ENCODE data around the gene GINS3.

Gene GINS3

GRCh38 chr16:58421529-58421928 lies 29.3 kb downstream of the GINS3 start:
- no peak for DNase-seq (ENCODE audit: extremely low read depth in 1 of 2, low read depth in 1 of 2)

- no peak for DNase-seq (ENCODE audit: extremely low read depth in 1 of 2, low read depth in 1 of 2)
These were observed 30.5 kb downstream of the GINS3 start for GRCh38 chr16:58422809-58423208.

- no peak for DNase-seq (ENCODE audit: extremely low read depth in 1 of 2, low read depth in 1 of 2)
These were observed 33.0 kb downstream of the GINS3 start for GRCh38 chr16:58425245-58425644.

GRCh38 chr16:58425756-58426494 lies 33.7 kb downstream of the GINS3 start:
- peak; percentile 24 to 31 for DNase-seq (ENCODE audit: extremely low read depth in 1 of 2, low read depth in 1 of 2)

- no peak for DNase-seq (ENCODE audit: extremely low read depth in 1 of 2, low read depth in 1 of 2)
These were observed 34.7 kb downstream of the GINS3 start for GRCh38 chr16:58426966-58427365.

- DNase-seq (ENCODE audit: extremely low read depth in 1 of 2, low read depth in 1 of 2), result no peak
These were observed 36.6 kb downstream of the GINS3 start for GRCh38 chr16:58428621-58429542.

- no peak for DNase-seq (ENCODE audit: extremely low read depth in 1 of 2, low read depth in 1 of 2)
These were observed 38.4 kb downstream of the GINS3 start for GRCh38 chr16:58430718-58431117.

GRCh38 chr16:58433569-58433951 lies 41.3 kb downstream of the GINS3 start:
- no peak for DNase-seq (ENCODE audit: extremely low read depth in 1 of 2, low read depth in 1 of 2)

GRCh38 chr16:58435779-58436178 lies 43.5 kb downstream of the GINS3 start:
- DNase-seq (ENCODE audit: extremely low read depth in 1 of 2, low read depth in 1 of 2), result no peak

GRCh38 chr16:58440131-58440530 lies 47.9 kb downstream of the GINS3 start:
- DNase-seq (ENCODE audit: extremely low read depth in 1 of 2, low read depth in 1 of 2), result no peak

- no peak for DNase-seq (ENCODE audit: extremely low read depth in 1 of 2, low read depth in 1 of 2)
These were observed 50.3 kb downstream of the GINS3 start for GRCh38 chr16:58442547-58442946.

GRCh38 chr16:58443783-58444182 lies 51.5 kb downstream of the GINS3 start:
- no peak for DNase-seq (ENCODE audit: extremely low read depth in 1 of 2, low read depth in 1 of 2)

GRCh38 chr16:58444265-58444664 lies 52.0 kb downstream of the GINS3 start:
- DNase-seq (ENCODE audit: extremely low read depth in 1 of 2, low read depth in 1 of 2), result no peak

- no peak for DNase-seq (ENCODE audit: extremely low read depth in 1 of 2, low read depth in 1 of 2)
These were observed 56.6 kb downstream of the GINS3 start for GRCh38 chr16:58448890-58449289.

- DNase-seq (ENCODE audit: extremely low read depth in 1 of 2, low read depth in 1 of 2), result no peak
These were observed 57.0 kb downstream of the GINS3 start for GRCh38 chr16:58449306-58449705.

GRCh38 chr16:58449768-58450167 lies 57.5 kb downstream of the GINS3 start:
- DNase-seq (ENCODE audit: extremely low read depth in 1 of 2, low read depth in 1 of 2), result no peak

GRCh38 chr16:58450590-58450989 lies 58.3 kb downstream of the GINS3 start:
- DNase-seq (ENCODE audit: extremely low read depth in 1 of 2, low read depth in 1 of 2), result no peak

- no peak for DNase-seq (ENCODE audit: extremely low read depth in 1 of 2, low read depth in 1 of 2)
These were observed 59.0 kb downstream of the GINS3 start for GRCh38 chr16:58451265-58451689.

- no peak for DNase-seq (ENCODE audit: extremely low read depth in 1 of 2, low read depth in 1 of 2)
These were observed 59.7 kb downstream of the GINS3 start for GRCh38 chr16:58451945-58452401.

- DNase-seq (ENCODE audit: extremely low read depth in 1 of 2, low read depth in 1 of 2), result no peak
These were observed 60.4 kb downstream of the GINS3 start for GRCh38 chr16:58452640-58453039.

GRCh38 chr16:58454178-58454577 lies 61.9 kb downstream of the GINS3 start:
- DNase-seq (ENCODE audit: extremely low read depth in 1 of 2, low read depth in 1 of 2), result no peak

GRCh38 chr16:58454856-58455255 lies 62.6 kb downstream of the GINS3 start:
- no peak for DNase-seq (ENCODE audit: extremely low read depth in 1 of 2, low read depth in 1 of 2)

All from stimulated activated CD8-positive, alpha-beta memory T cell treated with anti-CD3 and anti-CD28 coated beads, Interleukin-7, amount 100 ng/mL, for 48 hours (primary cell).